HG02763 (cell line): Measurements from ENCODE around the gene SMIM1.

Experiments
- ATAC-seq: cut with Tn5 transposase; IDR thresholded peaks from one replicate; pipeline ENCODE4 v1.9.1; 2021; ENCODE audit warnings: mild to moderate bottlenecking, moderate library complexity; ENCODE audit not compliant: unreplicated experiment

SMIM1 gene

DNA sequence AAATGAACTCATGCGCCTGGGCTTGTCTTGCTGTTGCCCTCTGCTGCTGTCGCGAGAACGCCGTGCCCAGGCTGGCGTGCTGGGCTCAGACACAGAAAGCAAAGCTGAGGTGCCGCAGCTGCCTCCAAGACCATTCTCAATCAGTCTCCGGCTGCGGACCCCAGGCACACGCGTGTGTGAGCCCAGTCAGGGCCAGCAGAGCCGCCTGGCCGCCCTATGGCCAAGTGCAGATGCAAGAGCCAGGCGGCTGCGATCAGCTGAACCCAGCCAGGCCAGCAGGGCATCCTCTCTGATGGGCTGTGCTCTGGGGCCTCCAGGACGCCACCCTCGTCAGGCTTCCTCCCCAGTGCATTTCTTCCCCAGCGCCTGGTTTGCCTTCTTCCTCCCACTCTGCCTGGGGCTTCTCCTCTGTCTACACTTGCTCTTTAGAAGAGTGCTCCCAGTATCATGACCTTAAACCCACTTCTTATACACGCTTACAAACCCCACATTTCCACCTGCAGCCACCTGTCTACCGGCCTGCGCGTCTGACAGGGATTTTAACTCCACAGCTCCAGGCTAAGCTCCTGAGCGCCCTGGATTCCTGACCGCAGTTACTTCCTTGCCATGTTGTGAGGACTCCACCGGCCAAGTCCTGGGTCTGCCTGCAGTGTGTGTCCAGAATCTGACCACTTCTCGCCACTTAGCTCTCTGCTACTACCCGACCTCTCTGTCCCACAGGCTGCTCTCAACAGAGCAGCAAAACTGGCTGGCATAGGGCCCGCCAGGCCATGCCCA is 45.5 kb downstream of the SMIM1 start:
- no peak for ATAC-seq

DNA sequence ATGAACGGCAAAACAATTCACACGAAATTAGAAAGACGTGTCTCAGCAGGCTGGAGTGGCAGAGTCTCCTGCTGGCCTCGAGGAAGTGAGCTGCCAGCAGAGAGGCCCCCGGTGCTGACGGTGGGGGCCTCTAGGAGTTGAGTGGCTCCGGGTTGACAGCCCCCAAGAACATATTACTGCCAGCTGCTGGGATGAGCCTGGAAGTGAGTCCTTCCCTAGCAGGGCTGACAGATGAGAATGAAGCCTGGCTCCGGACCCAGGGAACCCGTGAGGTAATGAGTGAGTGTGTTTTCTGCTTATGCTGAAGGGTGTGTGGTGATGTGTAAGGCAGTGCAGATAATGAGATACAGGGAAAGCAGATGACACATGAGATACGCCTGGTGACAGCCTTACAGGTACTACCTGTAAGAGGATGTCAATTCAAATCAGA is 47.2 kb downstream of the SMIM1 start:
- no peak for ATAC-seq

GRCh38 chr1:3820316-3820715 is 47.8 kb downstream of the SMIM1 start:
- ATAC-seq = no peak

- no peak for ATAC-seq
These were observed 48.5 kb downstream of the SMIM1 start for GRCh38 chr1:3821004-3821403.

GRCh38 chr1:3821447-3821846 is 48.9 kb downstream of the SMIM1 start:
- ATAC-seq = no peak

GRCh38 chr1:3821908-3822307 is 49.4 kb downstream of the SMIM1 start:
- ATAC-seq = no peak

- no peak for ATAC-seq
These were observed 49.9 kb downstream of the SMIM1 start for GRCh38 chr1:3822421-3822820.

DNA sequence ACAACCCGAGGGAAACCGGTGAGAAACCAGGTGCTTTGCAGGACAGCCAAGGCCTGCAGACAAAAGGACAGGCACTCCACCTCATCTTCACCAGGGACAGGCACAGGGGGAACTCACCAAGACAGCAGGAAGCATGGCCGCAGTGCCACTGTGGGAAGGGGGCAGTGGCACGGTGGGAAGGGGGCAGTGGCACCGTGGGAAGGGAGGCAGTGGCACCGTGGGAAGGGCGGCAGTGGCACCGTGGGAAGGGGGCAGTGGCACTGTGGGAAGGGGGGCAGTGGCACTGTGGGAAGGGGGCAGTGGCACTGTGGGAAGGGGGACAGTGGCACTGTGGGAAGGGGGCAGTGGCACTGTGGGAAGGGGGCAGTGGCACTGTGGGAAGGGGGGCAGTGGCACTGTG is 52.1 kb downstream of the SMIM1 start:
- ATAC-seq = no peak

DNA sequence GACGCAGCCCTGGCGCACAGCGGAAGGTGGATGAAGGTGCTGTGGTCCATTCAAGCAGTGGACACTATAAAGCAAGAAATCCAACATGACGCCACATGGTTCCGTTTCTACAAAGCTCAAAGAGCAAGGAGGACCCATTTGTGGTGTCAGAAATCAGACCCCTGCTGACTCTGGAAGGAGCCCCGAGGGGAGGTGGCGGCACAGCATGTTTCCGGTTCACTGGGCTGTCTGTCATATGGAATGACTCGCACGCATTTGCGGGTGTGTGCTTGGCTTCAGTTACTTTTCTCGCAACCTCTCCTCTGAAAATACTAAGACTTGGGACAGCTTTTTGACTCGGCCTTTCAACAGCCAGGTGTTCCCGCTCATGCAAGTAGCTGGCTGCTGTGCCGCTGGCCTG is 52.8 kb downstream of the SMIM1 start:
- no peak for ATAC-seq
